H1 (cell line): ENCODE measurements around the gene WDR38. TPM values are rescaled to one million over a fixed set of nuclear protein-coding genes. Genes with fewer than 3 reads are reported as not detected.

Source experiments
- CTCF ChIA-PET: fragments of 300-600 bp; sonication (Branson Sonifier 250); formaldehyde crosslinking; loops from one replicate; lab custom pipeline; 2021; ENCODE audit not compliant: partially characterized antibody; lab: Charles Lee
- POLR2A ChIA-PET: fragments of 300-600 bp; sonication (Branson Sonifier 250); formaldehyde crosslinking; loops from one replicate; lab custom pipeline; 2021; ENCODE audit warnings: inconsistent platforms; ENCODE audit not compliant: partially characterized antibody; lab: Charles Lee
- DNase-seq, 2 experiments: peaks; one replicate each; pipeline versions ENCODE4 v3.0.0 to v3.0.0-alpha.2; 2010 to 2022; ENCODE audit warnings: low spot score in 2 of 2, low read depth in 1 of 2, mixed read lengths in 1 of 2
- FAIRE-seq: peaks from 2 replicates; lab custom pipeline; 2011; peaks lifted over from hg19 to GRCh38; lab: Jason Lieb, UNC
- H2AFZ ChIP-seq: 2 replicates; pipeline ENCODE4 v1.8.1; 2012; ENCODE audit warnings: low read length, inconsistent platforms
- H2AK5ac ChIP-seq: 2 replicates; pipeline ENCODE4 v1.6.1; 2013; ENCODE audit warnings: low read depth, low read length
- H2BK120ac ChIP-seq: replicated peaks from 2 replicates; pipeline ENCODE3; 2013; ENCODE audit warnings: low read depth, low read length, inconsistent platforms
- H2BK12ac ChIP-seq: 2 replicates; pipeline ENCODE4 v1.6.1; 2013; ENCODE audit warnings: low read depth, low read length
- H2BK15ac ChIP-seq: 2 replicates; pipeline ENCODE4 v1.6.1; 2013; ENCODE audit warnings: low read length
- H2BK20ac ChIP-seq: 2 replicates; pipeline ENCODE4 v1.6.1; 2013; ENCODE audit warnings: low read length
- H2BK5ac ChIP-seq: 2 replicates; pipeline ENCODE4 v1.6.1; 2013; ENCODE audit warnings: low read depth, low read length
- H3K14ac ChIP-seq: 2 replicates; pipeline ENCODE4 v1.6.1; 2013; ENCODE audit warnings: inconsistent platforms; ENCODE audit not compliant: insufficient read length
- H3K18ac ChIP-seq: 2 replicates; pipeline ENCODE4 v1.6.1; 2013; ENCODE audit warnings: low read length; ENCODE audit errors: extremely low read depth
- H3K23ac ChIP-seq: 2 replicates; pipeline ENCODE4 v1.6.1; 2013; ENCODE audit warnings: inconsistent platforms; ENCODE audit not compliant: insufficient read length
- H3K23me2 ChIP-seq: 2 replicates; pipeline ENCODE4 v1.6.1; 2013; ENCODE audit warnings: low read depth, low read length
- H3K27ac ChIP-seq: 2 replicates; pipeline ENCODE4 v1.6.1; 2011; ENCODE audit warnings: low read depth, low read length, inconsistent platforms
- H3K27me3 ChIP-seq, 4 experiments: replicated peaks in 1 of 4; 1 replicate in 1 of 4; 2 replicates in 3 of 4; pipeline versions ENCODE4 v1.6.1 to v1.8.1; 2011 to 2013; ENCODE audit warnings: low read length in 3 of 4, mild to moderate bottlenecking in 3 of 4, inconsistent platforms in 2 of 4, mixed read lengths in 2 of 4, moderate library complexity in 1 of 4; ENCODE audit not compliant: control insufficient read depth in 3 of 4, insufficient read depth in 3 of 4; ENCODE audit errors: extremely low read depth in 1 of 4
- H3K36me3 ChIP-seq, 4 experiments: 2 replicates each; pipeline versions ENCODE4 v1.6.1 to v1.8.1; 2011 to 2013; ENCODE audit warnings: mild to moderate bottlenecking in 4 of 4, low read length in 3 of 4, moderate library complexity in 2 of 4, control low read depth in 1 of 4, inconsistent platforms in 1 of 4; ENCODE audit not compliant: insufficient read depth in 4 of 4, control insufficient read depth in 2 of 4
- H3K4ac ChIP-seq: replicated peaks from 2 replicates; pipeline ENCODE3; 2013; ENCODE audit warnings: low read length, low read depth, mixed read lengths, inconsistent platforms; ENCODE audit not compliant: insufficient read length
- H3K4me1 ChIP-seq, 4 experiments: replicated peaks in 1 of 4; 1 replicate in 1 of 4; 2 replicates in 3 of 4; pipeline versions ENCODE4 v1.6.1 to v1.8.1; 2011 to 2013; ENCODE audit warnings: low read length in 3 of 4, inconsistent platforms in 2 of 4, mixed read lengths in 1 of 4; ENCODE audit not compliant: insufficient read depth in 4 of 4, control insufficient read depth in 3 of 4
- H3K4me2 ChIP-seq, 2 experiments: 2 replicates each; pipeline versions ENCODE4 v1.6.1 to v1.8.1; 2011 to 2013; ENCODE audit warnings: low read depth in 2 of 2, low read length in 2 of 2, control low read depth in 1 of 2, inconsistent platforms in 1 of 2, mild to moderate bottlenecking in 1 of 2; ENCODE audit not compliant: insufficient read depth in 1 of 2
- H3K4me3 ChIP-seq, 4 experiments: fragments of 200-600, 300-600 bp in 1 of 4; sonication (generic), shearing (Covaris generic), sonication (Bioruptor Twin) in 1 of 4; 2 replicates each; pipeline versions ENCODE4 v1.5.1 to v1.8.1; 2011 to 2016; ENCODE audit warnings: low read length in 4 of 4, low read depth in 3 of 4, control low read depth in 2 of 4, inconsistent platforms in 2 of 4, mild to moderate bottlenecking in 2 of 4, mixed read lengths in 1 of 4, moderate library complexity in 1 of 4; ENCODE audit not compliant: insufficient read depth in 2 of 4; ENCODE audit errors: extremely low read depth in 1 of 4
- H3K56ac ChIP-seq: replicated peaks from 2 replicates; pipeline ENCODE3; 2013; ENCODE audit warnings: low read depth, mild to moderate bottlenecking, mixed read lengths, low read length, inconsistent platforms; ENCODE audit not compliant: insufficient read length
- H3K79me1 ChIP-seq: 2 replicates; pipeline ENCODE4 v1.6.1; 2013; ENCODE audit warnings: low read depth, low read length, control low read depth
- H3K79me2 ChIP-seq, 2 experiments: 2 replicates each; pipeline versions ENCODE4 v1.6.1 to v1.8.1; 2012 to 2013; ENCODE audit warnings: low read length in 2 of 2, mild to moderate bottlenecking in 2 of 2, inconsistent platforms in 1 of 2; ENCODE audit not compliant: insufficient read depth in 2 of 2, control insufficient read depth in 1 of 2
- H3K9ac ChIP-seq, 4 experiments: replicated peaks in 1 of 4; 1 replicate in 1 of 4; 2 replicates in 3 of 4; pipeline versions ENCODE4 v1.6.1 to v1.8.1; 2011 to 2013; ENCODE audit warnings: low read depth in 3 of 4, low read length in 3 of 4, control low read depth in 2 of 4, mild to moderate bottlenecking in 2 of 4, moderate library complexity in 2 of 4, inconsistent platforms in 1 of 4; ENCODE audit errors: extremely low read depth in 1 of 4
- H3K9me3 ChIP-seq, 2 experiments: 2 replicates each; pipeline versions ENCODE4 v1.6.1 to v1.8.1; 2012 to 2013; ENCODE audit warnings: mild to moderate bottlenecking in 2 of 2, moderate library complexity in 2 of 2, control low read depth in 1 of 2, inconsistent platforms in 1 of 2, low read depth in 1 of 2, low read length in 1 of 2, mixed read lengths in 1 of 2; ENCODE audit not compliant: insufficient read depth in 2 of 2
- H4K20me1 ChIP-seq, 2 experiments: replicated peaks in 1 of 2; 2 replicates each; pipeline versions ENCODE3 to v1.8.1; 2011 to 2013; ENCODE audit warnings: inconsistent platforms in 2 of 2, low read length in 2 of 2, mild to moderate bottlenecking in 1 of 2; ENCODE audit not compliant: insufficient read depth in 2 of 2, control insufficient read depth in 1 of 2
- H4K5ac ChIP-seq: 2 replicates; pipeline ENCODE4 v1.6.1; 2013; ENCODE audit warnings: low read length, low read depth, mixed read lengths, inconsistent platforms; ENCODE audit not compliant: insufficient read length
- H4K8ac ChIP-seq: 2 replicates; pipeline ENCODE4 v1.8.0; 2013; ENCODE audit warnings: mild to moderate bottlenecking, moderate library complexity, low read length, inconsistent platforms; ENCODE audit not compliant: insufficient read depth; ENCODE audit errors: extremely low read depth
- H4K91ac ChIP-seq: replicated peaks from 2 replicates; pipeline ENCODE3; 2013; ENCODE audit warnings: low read length, mixed read lengths, inconsistent platforms; ENCODE audit not compliant: insufficient read length
- CEBPB ChIP-seq: IDR thresholded peaks from 2 replicates; pipeline ENCODE4 v1.6.1; 2012; ENCODE audit warnings: low read depth, low read length
- CTBP2 ChIP-seq: IDR thresholded peaks from 2 replicates; pipeline ENCODE4 v1.7.0; 2011; ENCODE audit warnings: borderline replicate concordance, mild to moderate bottlenecking, moderate library complexity, mixed read lengths, low read length; ENCODE audit not compliant: insufficient read depth, insufficient read length
- EZH2 ChIP-seq: fragments of 200-600 bp; sonication (generic); IDR thresholded peaks from 2 replicates; pipeline ENCODE4 v1.7.1; 2012; ENCODE audit warnings: low read depth, mild to moderate bottlenecking, moderate library complexity, low read length, inconsistent platforms; ENCODE audit not compliant: severe bottlenecking
- GTF2F1 ChIP-seq: IDR thresholded peaks from 2 replicates; pipeline ENCODE4 v1.6.1; 2012; ENCODE audit warnings: low read depth, low read length, improper control_type of control experiment, borderline replicate concordance
- KDM5A ChIP-seq: fragments of 200-600 bp; IDR thresholded peaks from 2 replicates; pipeline ENCODE4 v1.7.1; 2012; ENCODE audit warnings: mild to moderate bottlenecking, low read length, inconsistent platforms, mixed read lengths
- MAFK ChIP-seq: IDR thresholded peaks from 2 replicates; pipeline ENCODE4 v1.6.1; 2012; ENCODE audit warnings: low read depth, mild to moderate bottlenecking, improper control_type of control experiment, low read length
- POU5F1 ChIP-seq: IDR thresholded peaks from 2 replicates; pipeline ENCODE4 v1.6.1; 2011; ENCODE audit warnings: low read depth, mild to moderate bottlenecking, low read length, moderate library complexity
- RBBP5 ChIP-seq: IDR thresholded peaks from 2 replicates; pipeline ENCODE4 v1.7.1; 2012; ENCODE audit warnings: low read depth, mild to moderate bottlenecking, inconsistent platforms, low read length, moderate library complexity, borderline replicate concordance
- RXRA ChIP-seq: IDR thresholded peaks from 2 replicates; pipeline ENCODE4 v1.6.1; 2011; ENCODE audit warnings: low read depth, mild to moderate bottlenecking, low read length, moderate library complexity; ENCODE audit not compliant: insufficient read depth
- SAP30 ChIP-seq: fragments of 300-600 bp; sonication (generic); IDR thresholded peaks from 2 replicates; pipeline ENCODE4 v1.7.1; 2012; ENCODE audit warnings: low read length, moderate library complexity, mild to moderate bottlenecking, inconsistent platforms; ENCODE audit not compliant: insufficient read depth, insufficient replicate concordance
- SP1 ChIP-seq: IDR thresholded peaks from 2 replicates; pipeline ENCODE4 v1.6.1; 2011; ENCODE audit warnings: low read depth, low read length
- WGBS, 2 experiments: shearing (Covaris generic) in 1 of 2; methylation state at CpG; one replicate each; pipeline versions ENCODE4 v1.1.6 to v1.1.7; 2013 to 2015; ENCODE audit warnings: low lambda C conversion rate in 2 of 2, mixed read lengths in 2 of 2, inconsistent platforms in 1 of 2, low coverage in 1 of 2, missing lambda C conversion rate in 1 of 2; ENCODE audit not compliant: insufficient replicate concordance in 2 of 2, insufficient coverage in 1 of 2, insufficient read length in 1 of 2; ENCODE audit errors: extremely low coverage in 1 of 2, missing lambda C conversion rate in 1 of 2; 5-methylcytosine and 5-hydroxymethylcytosine counted together
- polyA plus RNA-seq, 7 experiments: library from polyadenylated mRNA; depleted of rRNA in 3 of 7; stranded (reverse) in 5 of 7; unstranded in 2 of 7; fragments of >200 nt in 5 of 7; fragments of 200-250 nt in 2 of 7; gene quantifications; 1 replicate in 5 of 7; 2 replicates in 1 of 7; 4 replicates in 1 of 7; pipeline versions ENCODE4 v1.2.1 to v1.2.3, GENCODE V29; 2011 to 2013; ENCODE audit warnings: missing spikeins in 2 of 7, mixed read lengths in 2 of 7
- total RNA-seq: library from RNA; stranded (reverse); fragmentation: NEBNext Ultra II Directional; extraction: Animal tissue kit (Norgen Biotek cat#: 25700); gene quantifications from 2 replicates; pipeline ENCODE4 v1.2.1, GENCODE V29; 2021

WDR38 gene
- total and polyA plus RNA-seq, 2 of the 8 experiments (the other 6 are each of a cell fraction or from before 2014, with no cell fraction given): not detected

DNA sequence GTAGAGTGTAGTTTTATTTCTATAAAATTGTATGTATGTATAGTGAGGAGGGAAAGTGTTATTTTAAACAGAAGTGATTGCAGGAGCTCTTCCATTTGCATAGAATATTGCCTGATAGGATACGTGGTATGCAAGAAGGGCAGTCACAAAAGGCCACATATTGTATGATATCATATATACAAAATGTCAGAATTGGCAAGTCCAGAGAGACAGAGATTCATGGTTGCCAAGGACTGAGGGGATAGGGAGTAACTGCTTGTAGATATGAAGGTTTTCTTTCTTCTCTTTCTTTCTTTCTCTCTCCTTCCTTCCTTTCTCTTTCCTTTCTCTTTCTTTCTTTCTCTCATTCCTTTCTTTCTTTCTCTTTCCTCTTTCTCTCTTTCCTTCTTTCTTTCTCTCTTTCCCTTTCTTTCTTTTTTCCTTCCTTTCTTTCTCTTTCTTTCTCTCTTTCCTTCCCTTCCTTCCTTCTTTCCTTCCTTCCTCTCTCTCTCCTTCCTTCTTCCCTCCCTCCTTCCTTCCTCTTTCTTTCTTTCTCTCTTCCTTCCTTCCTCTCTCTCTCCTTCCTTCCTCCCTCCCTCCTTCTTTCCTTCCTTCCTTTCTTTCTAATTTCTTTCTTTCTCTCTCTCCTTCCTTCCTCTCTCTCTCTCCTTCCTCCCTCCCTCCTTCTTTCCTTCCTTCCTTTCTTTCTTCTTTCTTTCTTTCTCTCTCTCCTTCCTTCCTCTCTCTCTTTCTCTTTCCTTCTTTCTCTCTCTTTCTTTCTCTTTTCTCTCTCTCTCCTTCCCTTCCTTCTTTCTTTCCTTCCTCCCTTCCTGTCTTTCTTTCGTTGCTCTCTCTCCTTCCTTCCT lies 24.5 kb upstream of the WDR38 start:
- no peaks in the 10 kb centered on the region for H3K79me2 ChIP-seq
- no peaks in the 10 kb centered on the region for H3K36me3 ChIP-seq
- H4K5ac ChIP-seq: no peak overlapping the region
- no peak overlapping the region for H2BK15ac ChIP-seq
- H3K23me2 ChIP-seq: no peaks in the 10 kb centered on the region
- H3K4me3 ChIP-seq: no peak overlapping the region
- H2BK120ac ChIP-seq: no peak overlapping the region
- H4K8ac ChIP-seq: no peak overlapping the region
- H2BK20ac ChIP-seq: no peak overlapping the region
- peaks cover 0 to 3% (median 1%) of the 10 kb centered on the region in 4 experiments; a peak in 3 of 7 replicates for H3K4me1 ChIP-seq
- POLR2A ChIA-PET: interaction anchor here (1.5 to 3.2 kb wide), 3 partner anchors 12 to 51 kb away, joined by 3 to 18 read pairs (median 4); partner anchors contain the start of genes ARPC5L and RPL35
- H3K14ac ChIP-seq: no peak overlapping the region
- H3K27me3 ChIP-seq: no peaks in the 10 kb centered on the region
- H3K9ac ChIP-seq: no peak overlapping the region
- WGBS, 2 experiments: 0 to 51% methylated on average over 1 to 2 of the region's 2 CpGs
- no peak for FAIRE-seq
- H3K56ac ChIP-seq: no peak overlapping the region
- H3K18ac ChIP-seq: no peak overlapping the region; the same call in 1 of the 2 replicates
- H3K4me2 ChIP-seq: 0 out of 4 replicates have a peak overlapping the region, but pooled peaks of 1 of the 2 experiments have one; percentile 34
- H2AK5ac ChIP-seq: no peak overlapping the region
- CTCF ChIA-PET: interaction anchor here (0.6 to 65.2 kb wide), 6 partner anchors 15 to 1480 kb away, joined by 3 to 1529 read pairs (median 4); partner anchors contain the start of genes ARPC5L, NR6A1, OLFML2A and RPL35
- H2BK5ac ChIP-seq: no peak overlapping the region
- no peak overlapping the region for H3K4ac ChIP-seq
- no peak overlapping the region for H4K91ac ChIP-seq
- H3K9me3 ChIP-seq: no peaks in the 10 kb centered on the region
- H2BK12ac ChIP-seq: 0 out of 2 replicates have a peak overlapping the region, but pooled peaks have one; percentile 9
- H3K27ac ChIP-seq: no peak overlapping the region
- H3K23ac ChIP-seq: no peak overlapping the region
- no peaks in the 10 kb centered on the region for H4K20me1 ChIP-seq
- no peaks in the 10 kb centered on the region for H3K79me1 ChIP-seq
- no peak for DNase-seq
- H2AFZ ChIP-seq: 0 out of 2 replicates have a peak overlapping the region, but pooled peaks have one; percentile 33
- no peak for TF ChIP-seq KDM5A
- TF ChIP-seq CTBP2: no peak
- TF ChIP-seq POU5F1: no peak
- no peak for TF ChIP-seq CEBPB
- TF ChIP-seq EZH2: no peak
- TF ChIP-seq GTF2F1: no peak
- no peak for TF ChIP-seq RBBP5
- TF ChIP-seq RXRA: no peak
- TF ChIP-seq MAFK: no peak
- no peak for TF ChIP-seq SAP30
- no peak for TF ChIP-seq SP1
